Inflammatory macrophage treated with lipopolysaccharide for 4 hours (primary cell): ENCODE results near the gene WFDC12.

Experiments
- DNase-seq: peaks from one replicate; pipeline ENCODE4 v3.0.0-alpha.2; 2020

Gene WFDC12

DNA sequence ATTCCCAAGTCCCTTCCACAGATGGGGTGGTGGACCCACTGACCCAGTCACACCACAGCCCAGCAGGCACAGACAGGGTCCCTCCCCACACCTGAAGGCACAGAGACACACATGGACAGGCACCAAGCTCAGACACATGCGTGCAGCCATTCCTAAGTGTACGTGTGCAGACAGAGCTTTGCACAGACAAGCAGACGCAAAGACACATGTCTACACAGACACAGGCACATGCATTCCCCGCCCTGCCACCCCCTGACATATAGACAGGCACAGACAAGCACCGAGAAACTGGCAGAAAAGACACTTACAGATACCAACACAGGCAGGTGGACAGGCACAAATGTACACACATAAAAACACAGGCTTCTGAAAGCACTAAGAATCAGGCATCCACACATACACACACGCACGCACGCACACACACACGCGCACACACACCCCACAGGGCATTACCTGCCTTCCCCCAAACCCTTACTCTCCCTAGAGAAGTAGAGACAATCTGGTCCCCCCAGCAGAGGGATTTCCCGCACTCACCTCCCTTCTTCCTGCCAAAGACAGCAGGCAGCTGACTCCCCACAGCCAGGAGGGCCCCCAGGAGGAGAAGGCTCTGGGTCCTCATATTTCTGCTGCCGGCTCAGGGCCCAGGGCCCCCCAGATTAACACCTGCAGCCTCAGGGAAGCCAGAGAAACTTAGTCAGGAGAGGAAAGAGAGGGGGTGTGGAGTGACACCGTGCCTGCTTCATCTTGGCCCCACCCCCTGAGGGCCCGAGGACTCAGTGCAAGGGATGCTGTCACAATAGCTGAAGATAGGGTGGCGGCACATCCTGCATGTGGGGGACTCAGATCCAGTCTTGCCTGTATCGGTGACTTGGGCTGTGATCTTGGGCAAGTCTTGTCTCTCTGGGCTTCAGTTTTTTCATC, 9.5 kb downstream of the WFDC12 start, which contains the start of gene WFDC5:
Gene WFDC5 (minus strand): TSS at position 710 of the 921 bp plus-strand sequence. CDS start 91 bp downstream, at position 619.
- DNase-seq: no peak

DNA sequence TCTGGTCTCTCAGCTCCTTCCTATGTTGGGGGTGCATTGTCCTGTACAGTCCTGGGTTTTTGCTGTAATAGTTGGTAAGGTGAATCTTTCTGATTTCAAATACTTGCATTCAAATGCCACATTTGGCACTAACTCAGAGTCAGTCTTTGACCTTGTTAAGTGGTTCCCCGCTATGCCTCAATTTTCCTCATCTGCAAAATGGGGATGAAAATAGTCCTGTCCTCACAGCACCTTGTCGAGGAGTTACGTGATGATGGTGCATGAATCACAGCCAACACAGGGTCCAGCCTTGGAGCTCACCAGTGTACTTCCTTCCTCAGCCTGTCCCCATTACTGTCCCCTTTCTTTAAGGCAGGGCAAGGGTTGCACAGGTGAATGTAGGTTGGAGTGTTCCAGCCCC, 10.4 kb downstream of the WFDC12 start:
- no peak for DNase-seq

DNA sequence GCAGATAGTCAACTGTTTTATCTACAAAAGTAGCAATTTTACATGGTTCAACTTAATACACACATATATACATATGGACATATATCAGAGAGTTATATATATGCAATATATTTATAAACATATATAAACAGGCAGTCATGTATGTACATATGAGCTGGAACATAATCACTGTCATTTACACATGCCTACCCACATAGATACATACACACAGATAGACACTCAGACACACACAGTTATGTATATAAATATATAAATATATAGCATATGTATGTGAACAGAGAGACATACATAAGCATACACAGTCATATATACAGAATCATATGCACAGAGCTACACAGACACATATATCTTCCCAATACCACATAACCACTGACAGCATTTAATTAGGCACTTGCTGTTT, 11.5 kb downstream of the WFDC12 start:
- no peak for DNase-seq

DNA sequence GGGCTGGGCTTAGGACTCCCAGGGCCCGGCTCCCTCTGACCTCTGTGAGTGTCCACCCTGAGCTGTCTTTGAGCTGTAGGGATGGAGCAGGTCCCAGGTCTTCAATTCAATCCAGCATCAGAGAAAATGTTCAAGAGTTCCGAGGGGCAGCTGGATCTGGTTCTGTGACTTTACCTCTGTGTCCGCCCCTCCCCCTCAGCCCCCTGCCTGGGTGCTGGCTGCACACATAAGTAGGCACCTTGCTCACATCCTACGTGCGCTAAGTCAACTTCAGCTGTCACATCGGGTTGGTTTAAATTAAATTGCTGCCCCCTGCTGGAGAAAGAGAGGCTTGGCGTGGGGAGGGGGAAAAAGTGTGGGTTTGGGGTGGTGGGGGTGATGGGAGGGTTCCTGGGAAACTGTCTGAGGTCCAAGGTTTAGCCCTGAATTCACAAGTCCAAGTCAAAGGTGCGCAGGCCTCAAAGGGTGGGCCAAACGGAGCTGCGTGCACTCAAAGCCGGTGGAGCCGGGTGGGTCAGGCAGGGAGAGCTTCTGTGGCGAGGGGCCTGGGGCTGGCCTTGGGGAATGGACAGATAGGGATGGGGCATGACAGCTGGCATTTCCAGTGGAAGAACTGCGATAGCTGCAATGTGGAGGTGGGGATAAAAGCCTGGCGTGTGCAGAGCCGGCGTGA, 12.3 kb downstream of the WFDC12 start:
- DNase-seq: no peak

DNA sequence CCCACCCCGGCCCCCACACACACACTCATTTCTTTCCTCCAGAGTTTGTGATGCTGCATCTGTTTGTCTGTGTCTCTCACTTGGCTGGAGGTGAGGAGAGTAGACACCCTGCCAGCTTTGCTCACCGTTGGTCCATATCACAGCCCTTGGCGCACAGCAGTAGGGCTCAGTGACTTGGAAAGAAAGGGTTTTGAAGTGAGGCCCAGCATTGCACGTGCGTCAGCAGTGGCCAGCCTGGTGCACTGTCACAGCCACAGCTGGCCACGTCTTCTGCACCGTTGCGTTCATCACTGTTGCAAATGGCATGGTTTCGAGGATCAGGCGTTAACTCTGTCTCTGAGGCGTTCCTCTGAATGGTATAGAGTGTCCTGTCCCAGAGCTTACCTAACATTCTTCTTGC, 13.0 kb downstream of the WFDC12 start:
- no peak for DNase-seq

DNA sequence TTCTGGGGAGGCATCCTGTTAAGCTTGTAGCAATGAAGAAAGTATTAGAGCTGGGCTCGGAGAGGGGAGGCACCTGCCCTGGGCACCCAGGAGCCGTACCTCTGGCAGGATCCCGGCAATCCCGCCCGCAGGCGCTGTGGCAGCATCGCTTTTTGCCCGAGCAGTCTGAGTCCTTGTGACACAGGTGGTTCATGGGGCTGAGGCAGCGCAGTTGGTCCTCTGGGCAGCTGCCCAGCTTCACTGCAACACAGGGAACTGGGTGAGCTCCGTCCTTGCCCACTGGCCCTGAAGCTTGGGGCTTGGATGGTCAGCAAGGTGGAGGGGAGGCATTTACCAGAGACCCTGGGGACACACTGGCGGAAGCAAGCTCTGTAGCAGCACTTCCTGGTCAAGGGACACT, 14.0 kb downstream of the WFDC12 start:
- no peak for DNase-seq

DNA sequence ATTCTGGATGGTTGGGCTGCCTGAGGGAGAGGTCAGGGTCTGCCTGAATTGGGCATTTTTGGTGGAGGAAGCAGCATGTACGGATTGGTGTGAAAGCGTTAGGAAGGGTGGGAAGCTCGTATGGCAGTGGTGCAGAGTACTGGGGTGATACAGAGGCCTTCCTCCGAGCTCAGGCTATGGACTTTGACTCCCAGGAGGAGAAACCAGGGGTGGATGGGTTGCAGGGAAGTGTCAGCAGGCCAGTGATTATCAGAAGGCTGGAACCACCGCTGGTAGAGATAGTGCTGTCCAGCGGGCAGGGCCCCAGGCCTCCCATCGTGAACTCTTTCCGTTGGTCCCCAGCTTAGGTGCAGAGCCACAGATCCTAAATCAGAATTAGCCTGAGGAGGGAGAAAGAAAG, 14.6 kb downstream of the WFDC12 start:
- no peak for DNase-seq

DNA sequence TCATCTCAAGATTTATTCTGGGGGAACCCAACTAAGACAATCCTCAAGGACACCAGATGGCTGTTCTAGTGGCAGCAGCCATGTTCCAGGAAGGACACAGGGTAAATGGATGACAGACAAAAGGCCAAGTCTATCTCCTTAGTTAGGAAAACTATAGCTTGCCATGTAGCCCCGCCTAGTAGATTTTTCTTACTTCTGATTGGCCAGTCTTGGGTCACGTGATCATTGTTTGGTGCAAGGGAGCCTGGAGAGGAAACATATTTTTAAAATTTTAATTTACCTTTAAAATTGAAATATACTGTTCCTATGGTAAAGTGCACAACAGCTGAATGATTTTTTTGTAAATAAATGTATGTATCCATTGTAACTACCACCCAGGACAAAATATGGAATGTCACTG, 18.9 kb downstream of the WFDC12 start:
- no peak for DNase-seq

DNA sequence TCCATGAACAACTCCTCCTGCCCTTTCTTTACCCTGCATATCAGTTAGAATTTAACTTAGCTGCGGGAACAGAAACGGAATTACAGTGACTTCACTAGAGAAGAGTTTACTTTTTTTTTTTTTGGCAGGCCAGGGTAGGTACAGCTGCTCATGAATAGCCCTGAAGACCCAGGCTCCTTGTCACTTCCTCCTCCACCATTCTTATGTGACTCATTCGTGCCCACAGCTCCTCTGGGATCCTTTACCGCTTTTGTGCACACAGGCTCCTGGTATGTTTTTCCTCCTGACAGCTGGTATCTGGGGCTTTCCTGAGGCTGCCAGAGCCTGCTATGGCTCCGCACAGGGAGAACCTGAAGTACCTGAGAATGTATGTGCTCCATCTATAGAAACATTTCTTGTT, 19.5 kb downstream of the WFDC12 start:
- no peak for DNase-seq

DNA sequence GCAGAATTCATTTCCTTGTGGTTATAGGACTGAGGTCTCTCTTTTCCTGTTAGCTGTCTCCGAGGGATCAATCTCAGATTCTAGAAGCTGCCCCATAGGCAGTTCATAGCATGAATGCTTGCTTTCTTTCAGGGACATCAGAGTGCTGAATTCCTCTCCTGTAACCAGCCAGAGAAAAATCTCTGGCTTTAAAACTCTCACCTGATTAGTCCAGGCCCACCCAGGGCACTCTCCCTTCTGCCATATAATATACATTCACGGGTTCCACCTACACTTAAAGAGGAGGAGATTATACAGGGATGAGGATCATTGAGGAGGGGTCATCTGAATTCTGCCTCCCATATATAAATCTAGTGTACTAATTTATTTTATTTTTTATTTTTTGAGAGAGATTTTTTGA, 21.2 kb downstream of the WFDC12 start:
- DNase-seq: no peak

DNA sequence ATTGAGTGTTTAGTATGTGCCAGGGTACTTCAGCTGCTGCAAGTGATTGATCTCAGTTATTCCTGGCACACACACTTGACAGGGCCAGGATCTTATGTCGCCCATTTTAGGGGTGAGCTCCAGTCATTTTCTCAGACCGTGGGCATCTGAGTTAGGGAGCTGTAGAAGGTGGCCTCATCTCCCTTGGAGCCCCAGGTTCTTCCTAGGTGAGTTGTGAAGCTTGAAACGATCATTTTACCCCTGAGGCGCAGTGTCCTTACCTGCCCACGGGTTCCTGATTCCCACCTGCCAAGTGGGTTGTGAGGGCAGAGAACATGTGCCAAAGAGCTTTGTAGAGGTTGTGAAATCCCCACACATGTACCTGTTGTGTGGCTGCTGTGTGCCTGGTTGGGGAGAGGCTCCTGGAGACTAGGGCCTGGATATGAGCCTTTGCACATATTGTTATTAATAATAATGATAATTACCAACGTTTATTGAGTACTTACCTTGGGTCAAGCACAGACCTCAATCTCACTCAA, 22.9 kb downstream of the WFDC12 start:
- DNase-seq: no peak

DNA sequence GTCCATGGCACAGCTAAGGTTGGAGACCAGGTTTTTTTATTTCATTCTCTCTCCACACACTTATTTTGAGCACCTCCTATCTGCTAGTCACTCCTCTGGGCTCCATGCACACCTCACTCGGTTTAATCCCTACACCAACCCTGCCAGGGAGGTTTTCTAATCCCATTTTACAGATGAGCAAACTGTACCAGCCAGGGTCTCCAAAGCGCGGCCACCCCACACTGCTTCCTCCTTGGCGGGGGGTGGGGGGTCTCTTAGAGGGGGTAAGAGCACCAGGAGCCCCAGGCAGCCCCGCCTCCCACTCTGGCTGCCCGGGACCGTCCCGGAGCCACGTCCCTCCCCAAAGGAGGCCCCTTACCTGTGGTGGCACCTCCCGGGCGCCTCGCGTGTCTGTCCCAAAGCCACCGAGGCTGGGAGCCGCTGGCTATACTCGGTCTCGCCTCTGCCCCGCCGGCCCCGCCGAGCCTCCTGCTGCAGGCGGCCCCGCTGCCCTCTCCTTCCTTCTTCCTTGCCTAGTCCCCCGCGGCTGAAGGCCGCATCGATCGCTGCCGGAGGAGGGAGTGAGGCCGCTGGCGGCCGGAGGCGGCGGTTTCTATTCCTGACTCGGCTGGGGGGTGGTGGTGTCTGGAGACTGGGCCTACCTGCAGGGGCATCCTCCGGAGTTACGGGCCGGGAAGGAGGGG, 23.6 kb downstream of the WFDC12 start, which contains the start of gene KCNS1:
Gene KCNS1 (minus strand): TSS at position 565 of the 683 bp plus-strand sequence. CDS start 1,891 bp downstream, outside the sequence.
- DNase-seq: no peak

DNA sequence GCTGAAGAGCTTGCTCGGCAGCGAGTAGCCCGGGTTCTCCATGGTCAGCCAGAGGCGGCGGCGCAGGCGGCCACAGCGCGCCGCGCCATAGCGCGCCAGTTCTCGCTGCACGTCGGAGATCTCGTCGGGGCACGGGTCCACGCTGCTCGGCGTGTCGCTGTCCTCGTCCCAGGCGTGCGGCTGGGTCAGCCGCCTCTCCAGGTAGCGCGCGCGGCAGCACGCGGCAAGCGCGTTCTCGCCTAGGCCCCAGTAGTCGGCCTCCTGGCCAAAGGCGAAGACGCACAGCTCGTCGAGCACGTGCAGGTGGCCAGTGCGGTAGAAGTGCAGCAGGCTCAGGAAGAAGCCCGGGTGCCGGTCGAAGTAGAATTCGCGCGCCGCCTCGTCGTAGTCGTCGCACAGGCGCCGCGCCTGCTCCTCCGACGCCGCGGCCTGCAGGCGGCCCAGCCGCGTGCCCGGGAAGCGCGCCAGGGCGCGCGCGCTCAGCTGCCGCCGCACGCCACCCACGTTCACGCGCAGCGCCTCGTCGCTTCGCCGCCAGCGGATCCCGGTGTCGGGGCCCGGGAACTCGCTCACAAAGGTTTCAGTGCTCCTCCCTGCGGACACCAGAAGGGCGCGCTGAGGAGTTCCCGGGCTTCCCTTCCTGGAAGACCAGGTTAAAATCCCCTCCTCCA, 26.0 kb downstream of the WFDC12 start:
- DNase-seq: no peak

DNA sequence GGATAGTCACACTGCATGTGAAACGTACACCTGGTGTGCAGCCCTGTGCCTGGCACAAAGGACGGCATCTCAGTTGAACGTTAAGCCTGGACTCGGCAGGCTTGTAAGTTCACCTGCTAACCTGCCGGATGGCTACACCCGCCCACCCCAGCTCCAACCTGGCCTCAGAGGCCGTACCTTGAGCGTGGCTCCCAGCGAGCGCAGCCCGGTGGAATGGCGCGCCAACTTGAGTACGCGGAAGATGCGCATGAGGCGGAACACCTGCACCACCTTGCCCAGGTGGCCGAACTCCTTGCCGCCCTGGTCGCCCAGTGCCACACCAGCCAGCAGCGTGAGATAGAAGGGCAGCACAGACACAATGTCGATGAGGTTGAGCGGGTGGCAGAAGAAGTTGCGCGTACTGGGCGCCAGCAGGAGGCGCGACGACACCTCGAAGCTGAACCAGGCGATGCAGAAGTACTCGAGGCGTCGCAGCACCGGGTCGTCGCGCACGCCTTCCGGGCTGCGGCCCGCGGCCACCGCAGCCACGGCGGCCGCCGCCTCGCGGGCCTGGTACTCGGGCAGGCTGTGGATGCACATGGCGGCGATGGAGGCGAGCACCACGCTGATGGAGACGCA, 26.7 kb downstream of the WFDC12 start:
- DNase-seq: peak; percentile 64

DNA sequence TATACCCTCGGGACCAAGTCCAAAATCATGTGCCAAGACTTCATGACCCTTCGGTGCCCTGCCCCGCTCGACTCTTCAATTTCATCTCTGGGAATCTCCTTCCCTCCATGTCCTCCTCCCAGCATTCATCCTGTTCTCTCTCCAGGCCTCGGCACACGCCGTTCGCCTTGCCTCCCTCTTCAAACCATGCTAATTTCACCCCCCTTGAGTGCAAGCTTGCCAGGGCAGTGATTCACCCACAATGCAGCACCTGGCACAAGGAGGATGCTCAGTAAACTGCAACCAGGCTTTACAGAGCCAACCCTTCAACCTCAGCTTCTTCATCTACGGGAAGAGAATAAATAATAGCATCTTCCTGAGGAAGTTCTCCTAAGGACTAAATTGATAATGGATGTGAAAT, 27.5 kb downstream of the WFDC12 start:
- DNase-seq: no peak

DNA sequence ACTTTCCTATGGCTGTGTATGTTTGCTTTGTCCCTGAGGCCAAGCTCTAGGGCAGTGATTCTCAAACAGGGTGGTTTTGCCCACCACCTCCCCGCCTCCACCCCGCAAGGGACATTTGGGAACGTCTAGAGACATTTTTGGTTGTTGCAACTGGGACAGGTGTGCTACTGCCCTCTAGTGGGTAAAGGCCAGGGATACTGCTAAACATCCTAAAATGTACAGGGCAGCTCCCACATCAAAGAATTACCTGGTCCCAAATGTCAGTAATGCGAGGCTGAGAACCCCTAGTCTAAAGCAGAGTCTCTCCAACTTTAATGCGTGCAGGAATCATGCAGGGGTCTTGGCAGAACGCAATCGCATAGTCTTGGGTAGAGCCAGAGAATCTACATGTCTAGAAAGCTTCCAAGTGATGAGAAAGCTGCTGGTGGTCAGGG, 28.4 kb downstream of the WFDC12 start:
- peak; percentile 47 for DNase-seq

DNA sequence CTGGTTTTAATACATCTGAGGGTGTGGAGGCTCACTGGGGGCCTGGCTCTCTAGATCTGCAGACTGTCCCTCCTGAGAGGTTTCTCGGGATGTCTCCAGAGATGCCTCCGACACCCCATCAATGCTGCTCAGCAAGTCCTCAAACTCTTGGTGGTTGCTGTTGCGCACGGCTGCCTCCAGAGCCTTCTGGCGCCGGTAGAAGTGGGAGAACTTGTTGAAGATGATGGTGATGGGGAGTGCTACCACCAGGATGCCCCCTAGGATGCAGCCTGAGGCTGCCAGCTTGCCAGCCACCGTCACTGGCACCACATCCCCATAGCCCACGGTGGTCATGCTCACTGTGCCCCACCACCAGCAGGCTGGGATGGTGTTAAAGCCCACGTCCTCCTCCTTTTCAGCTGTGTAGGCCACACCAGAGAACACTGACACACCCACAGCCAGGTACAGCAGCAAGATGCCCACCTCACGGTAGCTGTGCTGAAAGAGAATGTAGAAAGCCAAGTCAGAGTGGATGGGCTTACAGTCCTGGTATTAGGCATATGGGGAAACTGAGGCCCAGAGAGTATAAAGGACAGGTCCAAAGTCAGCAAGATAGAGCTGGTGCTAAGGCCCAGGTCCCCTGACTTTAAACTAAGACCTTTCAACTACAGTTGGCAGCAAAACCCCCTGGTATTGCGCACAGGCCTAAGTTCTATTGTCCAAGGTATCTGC, 29.2 kb downstream of the WFDC12 start:
- no peak for DNase-seq

DNA sequence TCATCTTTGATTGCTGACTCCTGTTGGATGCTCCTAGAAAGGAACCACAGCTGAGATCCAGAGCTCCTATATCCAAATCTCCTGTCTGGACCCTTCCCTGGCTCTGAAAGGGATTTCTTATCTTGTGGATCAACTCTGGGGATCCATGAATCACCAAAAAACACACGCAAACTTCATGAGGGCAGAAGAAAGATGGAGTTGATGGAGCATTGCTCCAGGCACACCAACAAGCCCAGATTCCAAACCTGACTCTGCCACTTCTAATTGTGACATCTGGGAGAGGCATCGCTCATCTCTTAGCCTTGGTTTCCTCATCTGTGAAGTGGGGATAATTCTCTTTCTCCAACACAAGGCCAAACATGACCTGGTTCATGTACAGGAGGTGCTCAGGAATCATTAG, 30.1 kb downstream of the WFDC12 start:
- no peak for DNase-seq

DNA sequence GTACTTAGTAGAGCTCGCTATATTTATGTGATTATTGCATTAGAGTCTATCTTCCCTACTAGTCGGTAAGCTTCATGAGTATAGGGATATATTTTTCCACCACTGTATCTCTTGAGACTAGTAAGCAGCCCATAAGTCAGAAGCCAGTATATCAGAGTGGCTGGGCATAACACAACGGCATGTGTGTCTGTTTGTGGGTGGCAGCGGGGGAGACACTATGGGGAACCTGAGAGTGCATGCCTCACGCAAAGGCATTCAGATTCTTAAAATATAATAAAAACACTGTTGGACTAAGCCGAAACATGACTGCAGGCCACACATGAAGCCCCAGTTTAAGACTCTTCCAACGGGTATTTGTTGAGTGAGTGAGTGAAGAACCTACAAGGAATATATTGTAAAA, 31.4 kb downstream of the WFDC12 start:
- no peak for DNase-seq

DNA sequence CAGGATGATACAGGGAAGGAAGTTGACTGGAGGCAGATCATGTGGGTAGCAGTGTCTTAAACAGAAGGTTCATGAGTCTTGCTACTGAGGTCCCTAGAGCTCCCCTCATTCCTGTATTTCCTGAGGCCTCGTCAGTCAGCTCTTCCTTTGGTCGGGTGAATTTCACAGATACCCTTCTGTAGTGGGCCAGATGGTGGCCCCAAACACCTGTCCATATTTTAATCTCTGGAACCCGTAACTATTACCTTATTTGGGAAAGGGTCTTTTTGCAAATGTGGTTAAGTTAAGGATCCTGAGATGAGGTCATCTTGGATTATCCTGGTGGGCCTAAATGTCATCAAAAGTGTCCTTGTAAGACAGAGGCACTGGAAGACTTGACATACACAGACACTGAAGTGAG, 32.9 kb downstream of the WFDC12 start:
- DNase-seq: no peak

DNA sequence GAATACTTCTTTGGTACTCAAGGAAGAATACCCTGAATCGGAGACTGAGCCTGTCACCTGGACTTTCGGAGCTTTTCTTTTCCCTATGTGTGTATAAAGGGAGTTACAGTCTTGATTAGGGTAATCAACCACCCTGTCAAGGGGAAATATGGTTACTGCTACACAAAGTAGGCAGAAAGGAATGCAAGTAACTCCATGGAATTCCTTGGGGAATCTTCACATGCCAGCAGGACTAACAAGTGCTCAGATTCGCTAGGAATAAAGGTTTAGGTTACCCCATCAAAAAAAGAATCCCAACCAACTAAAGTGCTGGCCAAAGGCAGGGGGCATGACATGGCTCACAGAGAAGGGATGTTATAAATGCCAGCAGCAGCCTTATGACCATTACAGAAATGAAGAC, 33.8 kb downstream of the WFDC12 start:
- DNase-seq: no peak

DNA sequence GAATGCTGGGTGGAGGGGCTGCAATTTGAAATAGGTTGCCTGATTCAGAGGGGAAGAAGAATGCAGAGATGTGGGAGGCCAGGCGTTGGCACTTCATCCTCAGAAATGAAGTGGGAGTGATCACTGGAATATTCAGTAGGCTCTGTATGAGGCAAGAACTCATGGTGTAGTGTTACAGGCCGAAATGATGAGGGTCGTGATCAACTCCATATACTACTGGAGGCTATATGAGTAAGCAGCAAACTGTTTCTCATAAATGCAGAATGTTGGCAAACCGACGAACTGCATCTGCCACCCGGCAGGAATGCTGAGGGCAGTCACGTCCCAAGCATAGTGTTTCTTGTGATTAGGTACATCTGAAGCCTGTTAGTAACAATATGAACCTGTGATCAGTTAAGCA, 36.0 kb downstream of the WFDC12 start:
- DNase-seq: no peak
